Measurements from ENCODE around the gene ZNF524.
A peak's percentile ranks its signal among the peaks of the same experiment; 100 is the strongest.

ZNF524 gene

GRCh38 chr19:55638864-55639359 lies 38.8 kb downstream of the ZNF524 start:
- Histone ChIP-seq H3K79me2 (ENCODE audit: low read length) (peaks cover 87% of the 10 kb centered on the region), H3K27me3 (ENCODE audit: low read depth, low read length) (no peaks in the 10 kb centered on the region), H3K9ac (ENCODE audit: low read length) (no peak overlapping the region), H3K36me3 (replicated peaks; ENCODE audit: low read depth, low read length) (peaks cover 3% of the 10 kb centered on the region), H2AFZ (ENCODE audit: low read depth, low read length) (no peak overlapping the region), H3K4me2 (ENCODE audit: low read length) (peak overlapping the region; percentile 23), H3K4me1 (ENCODE audit: low read length) (peaks cover 27% of the 10 kb centered on the region), H3K4me3 (ENCODE audit: low read length) (peak overlapping the region; percentile 22; the same call in 1 of the 2 replicates), H3K9me3 (ENCODE audit: insufficient read depth, low read length) (no peaks in the 10 kb centered on the region), H4K20me1 (ENCODE audit: insufficient read depth, low read length) (no peaks in the 10 kb centered on the region), H3K27ac (ENCODE audit: low read length) (0 out of 2 replicates have a peak overlapping the region, but pooled peaks have one; percentile 19)
- TF ChIP-seq, protein P1, sequence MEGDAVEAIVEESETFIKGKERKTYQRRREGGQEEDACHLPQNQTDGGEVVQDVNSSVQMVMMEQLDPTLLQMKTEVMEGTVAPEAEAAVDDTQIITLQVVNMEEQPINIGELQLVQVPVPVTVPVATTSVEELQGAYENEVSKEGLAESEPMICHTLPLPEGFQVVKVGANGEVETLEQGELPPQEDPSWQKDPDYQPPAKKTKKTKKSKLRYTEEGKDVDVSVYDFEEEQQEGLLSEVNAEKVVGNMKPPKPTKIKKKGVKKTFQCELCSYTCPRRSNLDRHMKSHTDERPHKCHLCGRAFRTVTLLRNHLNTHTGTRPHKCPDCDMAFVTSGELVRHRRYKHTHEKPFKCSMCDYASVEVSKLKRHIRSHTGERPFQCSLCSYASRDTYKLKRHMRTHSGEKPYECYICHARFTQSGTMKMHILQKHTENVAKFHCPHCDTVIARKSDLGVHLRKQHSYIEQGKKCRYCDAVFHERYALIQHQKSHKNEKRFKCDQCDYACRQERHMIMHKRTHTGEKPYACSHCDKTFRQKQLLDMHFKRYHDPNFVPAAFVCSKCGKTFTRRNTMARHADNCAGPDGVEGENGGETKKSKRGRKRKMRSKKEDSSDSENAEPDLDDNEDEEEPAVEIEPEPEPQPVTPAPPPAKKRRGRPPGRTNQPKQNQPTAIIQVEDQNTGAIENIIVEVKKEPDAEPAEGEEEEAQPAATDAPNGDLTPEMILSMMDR (IDR thresholded peaks at IDR 0.05; ENCODE audit: low read depth, low read length), result peak; percentile 68
- TF ChIP-seq EZH2phosphoT487 (IDR thresholded peaks at IDR 0.05; ENCODE audit: low read depth), result no peak

DNA sequence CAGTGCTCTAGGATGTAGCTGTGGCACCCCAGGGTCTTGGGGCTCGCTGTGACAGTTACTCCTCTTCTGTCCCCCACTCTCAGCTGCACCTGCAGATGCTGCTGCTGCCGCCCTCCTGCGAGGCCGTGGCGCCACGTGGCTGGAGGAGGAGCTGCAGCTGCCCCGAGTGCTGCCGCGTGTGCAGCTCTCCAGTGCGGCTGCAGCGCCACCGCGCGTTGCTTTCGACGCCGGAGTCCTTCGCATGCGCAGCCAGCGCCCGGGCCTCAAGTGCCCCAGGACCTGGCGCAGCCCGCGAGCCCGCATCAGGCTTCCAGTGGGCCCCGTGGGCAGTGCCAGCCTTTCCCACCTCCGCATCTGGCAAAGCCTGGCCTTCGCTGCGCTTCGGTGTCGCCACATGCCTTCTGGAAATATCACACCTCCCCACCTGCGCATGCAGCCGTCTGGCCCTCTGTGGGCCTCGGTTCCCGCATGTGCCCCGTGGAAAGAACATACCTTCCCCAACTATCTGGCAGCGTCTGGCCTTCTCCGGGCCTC lies 40.0 kb downstream of the ZNF524 start:
- peaks cover 31% of the 10 kb centered on the region for H3K4me1 ChIP-seq (ENCODE audit: low read length)
- H3K9me3 ChIP-seq (ENCODE audit: insufficient read depth, low read length), result no peaks in the 10 kb centered on the region
- H4K20me1 ChIP-seq (ENCODE audit: insufficient read depth, low read length), result no peaks in the 10 kb centered on the region
- peak overlapping the region; percentile 86 for H3K4me3 ChIP-seq (ENCODE audit: low read length)
- peaks cover 8% of the 10 kb centered on the region for H3K36me3 ChIP-seq (replicated peaks; ENCODE audit: low read depth, low read length)
- H2AFZ ChIP-seq (ENCODE audit: low read depth, low read length), result no peak overlapping the region
- peak overlapping the region; percentile 84 for H3K27ac ChIP-seq (ENCODE audit: low read length)
- peaks cover 92% of the 10 kb centered on the region for H3K79me2 ChIP-seq (ENCODE audit: low read length)
- peak overlapping the region; percentile 92 for H3K9ac ChIP-seq (ENCODE audit: low read length)
- H3K4me2 ChIP-seq (ENCODE audit: low read length), result peak overlapping the region; percentile 84
- no peaks in the 10 kb centered on the region for H3K27me3 ChIP-seq (ENCODE audit: low read depth, low read length)
- TF ChIP-seq EZH2phosphoT487 (IDR thresholded peaks at IDR 0.05; ENCODE audit: low read depth), result no peak
- TF ChIP-seq, protein P1 (IDR thresholded peaks at IDR 0.05; ENCODE audit: low read depth, low read length), result no peak

DNA sequence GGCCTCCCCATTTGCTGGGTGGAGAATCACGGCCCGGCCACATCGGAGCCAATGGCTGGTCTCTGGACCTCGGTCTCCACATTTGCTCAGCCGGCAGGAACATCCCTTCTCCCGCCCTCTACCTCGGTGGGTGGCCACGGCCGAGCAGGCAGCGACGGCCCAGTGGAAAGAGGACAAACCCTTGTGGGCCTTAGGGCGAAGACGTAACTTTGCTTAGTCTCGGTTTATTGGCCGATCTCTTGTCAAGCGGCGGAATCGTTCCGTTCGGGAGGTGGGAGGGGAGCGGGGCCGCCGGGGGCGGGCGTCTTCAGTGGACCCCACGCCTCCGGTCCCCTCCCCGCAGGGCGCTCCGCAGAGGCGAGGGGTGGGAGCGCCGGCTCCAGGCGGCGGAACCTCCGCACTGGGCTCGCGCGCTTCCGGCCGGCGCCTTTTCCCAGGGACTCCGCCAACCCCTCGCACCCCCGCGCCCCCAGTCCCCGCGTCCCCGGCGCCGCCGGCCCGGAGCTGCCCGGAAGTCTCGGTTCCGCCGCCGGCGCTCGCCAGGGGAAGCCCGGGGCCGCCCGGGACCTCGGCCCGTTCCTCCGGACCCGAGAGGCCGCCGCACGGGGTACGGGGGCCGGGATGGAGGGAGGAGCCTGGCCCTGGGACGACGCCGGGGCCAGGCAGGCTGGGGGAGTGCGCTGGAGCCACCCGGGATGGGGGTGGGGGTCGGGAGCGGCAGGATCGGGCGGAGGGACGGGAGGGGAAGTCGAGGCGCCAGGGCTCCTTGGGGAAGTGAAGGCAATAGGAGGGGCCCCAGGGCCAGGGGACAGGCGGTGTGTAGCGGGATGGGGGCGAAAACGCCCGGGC lies 40.7 kb downstream of the ZNF524 start, which contains the start of gene ZNF580:
ZNF580 (plus strand) TSS at position 426 of the 849 bp plus-strand sequence. CDS start 1,507 bp downstream, outside the sequence.
- peaks cover 92% of the 10 kb centered on the region for H3K79me2 ChIP-seq (ENCODE audit: low read length)
- H3K4me2 ChIP-seq (ENCODE audit: low read length), result peak within 1 kb of the TSS; percentile 84

More for the DNA sequence above, 40.7 kb downstream of the ZNF524 start, which contains the start of gene ZNF580:
- peaks cover 32% of the 10 kb centered on the region for H3K4me1 ChIP-seq (ENCODE audit: low read length)
- no peak within 1 kb of the TSS for H2AFZ ChIP-seq (ENCODE audit: low read depth, low read length)
- H3K36me3 ChIP-seq (replicated peaks; ENCODE audit: low read depth, low read length), result peaks cover 13% of the 10 kb centered on the region
- TF ChIP-seq, protein P1 (IDR thresholded peaks at IDR 0.05; ENCODE audit: low read depth, low read length), result no peak
- no peak for TF ChIP-seq EZH2phosphoT487 (IDR thresholded peaks at IDR 0.05; ENCODE audit: low read depth)
- peak within 1 kb of the TSS; percentile 92 for H3K9ac ChIP-seq (ENCODE audit: low read length)
- H3K27ac ChIP-seq (ENCODE audit: low read length), result peak within 1 kb of the TSS; percentile 84
- H4K20me1 ChIP-seq (ENCODE audit: insufficient read depth, low read length), result no peaks in the 10 kb centered on the region
- H3K27me3 ChIP-seq (ENCODE audit: low read depth, low read length), result no peaks in the 10 kb centered on the region
- H3K9me3 ChIP-seq (ENCODE audit: insufficient read depth, low read length), result no peaks in the 10 kb centered on the region
- H3K4me3 ChIP-seq (ENCODE audit: low read length), result peak within 1 kb of the TSS; percentile 86

Data from OCI-LY3 (cell line).